Trophoblast cell (in vitro differentiated cells and primary cell): ENCODE data around the gene NUP210.

Source experiments
- DNase-seq, 2 donors: peaks; one replicate each; pipeline ENCODE4 v3.0.0-alpha.2; 2016
- H2AFZ ChIP-seq: 2 replicates; pipeline ENCODE4 v1.6.1; 2013; ENCODE audit warnings: low read length, moderate library complexity, mild to moderate bottlenecking; ENCODE audit not compliant: insufficient read depth, poor library complexity
- H2AK5ac ChIP-seq: 2 replicates; pipeline ENCODE4 v1.6.1; 2013; ENCODE audit warnings: mild to moderate bottlenecking, low read length
- H2BK120ac ChIP-seq: 2 replicates; pipeline ENCODE4 v1.6.1; 2013; ENCODE audit warnings: low read length, mild to moderate bottlenecking, moderate library complexity; ENCODE audit not compliant: insufficient read depth, poor library complexity
- H2BK12ac ChIP-seq: 2 replicates; pipeline ENCODE4 v1.6.1; 2013; ENCODE audit warnings: mild to moderate bottlenecking, low read length, moderate library complexity
- H2BK5ac ChIP-seq: 2 replicates; pipeline ENCODE4 v1.6.1; 2013; ENCODE audit warnings: low read length, low read depth, moderate library complexity, mild to moderate bottlenecking; ENCODE audit not compliant: poor library complexity
- H3K14ac ChIP-seq: 2 replicates; pipeline ENCODE4 v1.6.1; 2013; ENCODE audit warnings: mild to moderate bottlenecking, low read length
- H3K18ac ChIP-seq: 2 replicates; pipeline ENCODE4 v1.6.1; 2013; ENCODE audit warnings: mild to moderate bottlenecking, low read length
- H3K23ac ChIP-seq: 2 replicates; pipeline ENCODE4 v1.6.1; 2013; ENCODE audit warnings: low read length
- H3K27ac ChIP-seq: 2 replicates; pipeline ENCODE4 v1.5.1; 2013; ENCODE audit warnings: low read depth, mild to moderate bottlenecking, inconsistent platforms, low read length, moderate library complexity
- H3K27me3 ChIP-seq: 2 replicates; pipeline ENCODE4 v1.6.1; 2013; ENCODE audit warnings: inconsistent platforms, mild to moderate bottlenecking, low read length, moderate library complexity; ENCODE audit not compliant: insufficient read depth
- H3K36me3 ChIP-seq, 2 experiments: 1 replicate in 1 of 2; 2 replicates in 1 of 2; pipeline ENCODE4 v1.6.1; 2013; ENCODE audit warnings: low read length in 2 of 2, mild to moderate bottlenecking in 2 of 2, moderate library complexity in 1 of 2; ENCODE audit not compliant: insufficient read depth in 2 of 2, control insufficient read depth in 1 of 2
- H3K4ac ChIP-seq: 2 replicates; pipeline ENCODE4 v1.6.1; 2013; ENCODE audit warnings: low read depth, mild to moderate bottlenecking, low read length, moderate library complexity
- H3K4me1 ChIP-seq, 2 experiments: 1 replicate in 1 of 2; 2 replicates in 1 of 2; pipeline ENCODE4 v1.6.1; 2013; ENCODE audit warnings: low read length in 2 of 2, mild to moderate bottlenecking in 2 of 2, moderate library complexity in 1 of 2; ENCODE audit not compliant: insufficient read depth in 2 of 2, control insufficient read depth in 1 of 2
- H3K4me2 ChIP-seq: 2 replicates; pipeline ENCODE4 v1.6.1; 2013; ENCODE audit warnings: inconsistent platforms, mild to moderate bottlenecking, low read length, moderate library complexity
- H3K4me3 ChIP-seq: 2 replicates; pipeline ENCODE4 v1.5.1; 2013; ENCODE audit warnings: mild to moderate bottlenecking, low read depth, low read length, inconsistent platforms
- H3K79me1 ChIP-seq: one replicate; pipeline ENCODE4 v1.6.1; 2013; ENCODE audit warnings: low read length
- H3K79me2 ChIP-seq: 2 replicates; pipeline ENCODE4 v1.6.1; 2013; ENCODE audit warnings: low read length, mild to moderate bottlenecking; ENCODE audit not compliant: control insufficient read depth, insufficient read depth, poor library complexity
- H3K9ac ChIP-seq: 2 replicates; pipeline ENCODE4 v1.6.1; 2013; ENCODE audit warnings: mild to moderate bottlenecking, low read length
- H3K9me3 ChIP-seq: 2 replicates; pipeline ENCODE4 v1.6.1; 2013; ENCODE audit warnings: low read depth, mild to moderate bottlenecking, control low read depth, inconsistent platforms, low read length; ENCODE audit not compliant: insufficient read depth
- H4K12ac ChIP-seq: 2 replicates; pipeline ENCODE4 v1.6.1; 2013; ENCODE audit warnings: low read depth, mild to moderate bottlenecking, low read length, moderate library complexity
- H4K8ac ChIP-seq: 2 replicates; pipeline ENCODE4 v1.6.1; 2013; ENCODE audit warnings: low read depth, mild to moderate bottlenecking, low read length, moderate library complexity
- H4K91ac ChIP-seq: one replicate; pipeline ENCODE4 v1.6.1; 2013; ENCODE audit warnings: low read depth, mild to moderate bottlenecking, low read length, moderate library complexity
- WGBS: extraction: QIAGEN DNeasy Blood & Tissue Kit; methylation state at CpG from one replicate; pipeline ENCODE4 v1.1.7; 2013; ENCODE audit warnings: missing lambda C conversion rate; ENCODE audit not compliant: insufficient read length, insufficient coverage; ENCODE audit errors: extremely low coverage; 5-methylcytosine and 5-hydroxymethylcytosine counted together

The NUP210 gene

DNA sequence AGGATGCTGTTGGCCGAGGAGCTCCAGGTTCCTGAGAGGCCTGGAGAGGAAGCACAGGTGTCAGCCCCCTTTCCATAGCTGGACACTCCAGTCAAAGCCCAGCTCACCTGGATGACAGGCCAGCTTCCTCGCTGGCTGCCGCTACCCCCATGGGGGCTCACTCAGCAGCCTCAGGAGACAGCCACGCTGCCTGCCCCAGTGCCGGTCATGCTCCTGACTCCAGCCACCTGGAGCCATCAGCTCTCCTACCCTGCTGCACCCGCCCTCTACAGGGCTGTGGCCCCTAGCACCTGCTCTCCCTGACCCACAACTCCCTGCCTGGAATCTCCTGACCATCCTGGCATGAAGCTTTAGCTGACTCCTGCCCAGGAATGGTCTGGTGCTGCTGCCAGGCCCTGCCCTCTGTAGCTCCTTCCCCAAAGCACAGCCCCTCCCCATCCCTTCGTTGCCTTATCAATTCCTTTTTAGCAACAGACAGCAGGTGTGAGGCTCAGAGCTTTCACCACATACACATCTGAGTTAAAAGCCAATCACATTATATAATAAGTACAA is 94.2 kb downstream of the NUP210 start:
- Histone ChIP-seq H3K14ac (no peak overlapping the region), H3K23ac (no peak overlapping the region), H3K18ac (no peak overlapping the region), H4K12ac (no peak overlapping the region), H2AK5ac (no peak overlapping the region), H3K9me3 (no peaks in the 10 kb centered on the region), H3K79me2 (no peaks in the 10 kb centered on the region), H3K27me3 (no peaks in the 10 kb centered on the region), H2BK5ac (no peak overlapping the region), H2BK120ac (no peak overlapping the region), H2BK12ac (no peak overlapping the region), H3K4me2 (no peak overlapping the region), H4K8ac (no peak overlapping the region), H3K79me1 (no peaks in the 10 kb centered on the region), H3K4me1 (no peaks in the 10 kb centered on the region), H4K91ac (no peak overlapping the region), H3K4ac (no peak overlapping the region), H2AFZ (no peak overlapping the region), H3K4me3 (no peak overlapping the region), H3K9ac (no peak overlapping the region), H3K27ac (no peak overlapping the region), H3K36me3 (peaks cover 3 to 6% of the 10 kb centered on the region in 2 experiments)
- WGBS, result no CpG with 5 or more reads among the region's 7 CpGs
- peak in 1 of 2 donors; percentile 5 for DNase-seq

DNA sequence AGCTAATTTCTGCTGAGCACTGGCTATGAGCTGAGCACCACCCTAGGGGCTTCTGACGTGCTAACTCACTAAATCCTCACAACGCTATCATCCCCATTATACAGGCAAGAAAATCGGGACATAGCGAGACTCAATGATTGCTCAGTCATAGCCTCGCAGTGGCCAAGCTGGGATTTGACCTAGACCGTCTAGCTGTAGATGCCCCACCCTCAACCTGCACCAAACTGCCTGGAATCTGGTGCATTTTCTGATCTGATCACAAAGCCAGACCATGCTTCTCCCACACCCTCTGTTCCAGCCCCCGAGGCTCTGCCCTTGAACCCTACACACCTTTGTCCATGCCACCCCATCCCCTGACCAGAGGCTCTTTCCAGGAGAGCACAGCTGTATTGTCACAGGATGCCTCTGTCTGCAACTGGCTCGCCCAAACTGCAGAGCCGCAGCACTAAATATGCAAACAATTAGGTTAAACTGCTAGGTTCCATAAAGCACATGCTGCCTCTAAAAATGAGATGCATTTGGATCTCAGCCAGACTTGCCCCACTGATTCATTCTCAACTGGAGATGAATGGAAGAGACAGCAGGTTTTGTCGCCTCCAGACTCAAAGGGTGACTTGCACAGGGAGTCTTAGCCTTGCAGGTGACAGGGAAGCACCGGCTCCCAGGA is 95.2 kb downstream of the NUP210 start:
- no peak for DNase-seq
- Histone ChIP-seq H3K14ac (no peak overlapping the region), H3K4me3 (no peak overlapping the region), H2AK5ac (no peak overlapping the region), H3K4ac (no peak overlapping the region), H3K18ac (no peak overlapping the region), H3K79me2 (no peaks in the 10 kb centered on the region), H3K9me3 (no peaks in the 10 kb centered on the region), H2BK5ac (no peak overlapping the region), H4K91ac (no peak overlapping the region), H3K9ac (no peak overlapping the region), H3K27me3 (no peaks in the 10 kb centered on the region), H2BK12ac (no peak overlapping the region), H3K27ac (no peak overlapping the region), H3K36me3 (peaks cover 3 to 6% of the 10 kb centered on the region in 2 experiments), H3K79me1 (no peaks in the 10 kb centered on the region), H4K8ac (no peak overlapping the region), H3K23ac (no peak overlapping the region), H3K4me2 (no peak overlapping the region), H2BK120ac (no peak overlapping the region), H4K12ac (no peak overlapping the region), H2AFZ (no peak overlapping the region), H3K4me1 (no peaks in the 10 kb centered on the region)
- no CpG with 5 or more reads among the region's 11 CpGs for WGBS

DNA sequence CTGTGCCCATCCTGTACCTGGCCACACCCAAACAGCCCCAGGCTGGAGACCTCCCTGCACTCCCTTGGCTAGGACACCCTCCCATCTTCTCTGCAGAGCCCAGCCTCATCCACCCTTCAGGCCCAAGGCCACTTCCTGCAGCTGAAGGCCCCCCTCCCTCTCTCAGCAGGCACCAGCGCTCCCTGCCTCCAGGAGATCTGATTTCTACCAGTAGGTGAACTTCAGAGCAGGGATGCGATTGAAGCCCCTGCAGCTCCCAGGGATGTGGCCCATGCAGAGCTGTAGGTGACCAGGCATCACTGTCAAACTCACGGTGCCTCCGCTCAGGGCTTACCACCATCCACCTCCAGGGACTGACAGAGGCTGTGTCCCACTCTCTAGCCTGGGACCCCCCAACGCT is 96.3 kb downstream of the NUP210 start:
- no peak for DNase-seq
- Histone ChIP-seq H3K36me3 (peaks cover 2 to 8% of the 10 kb centered on the region in 2 experiments), H4K91ac (no peak overlapping the region), H3K27me3 (no peaks in the 10 kb centered on the region), H3K4me1 (no peaks in the 10 kb centered on the region), H3K23ac (no peak overlapping the region), H2BK5ac (no peak overlapping the region), H3K27ac (no peak overlapping the region), H3K4me2 (no peak overlapping the region), H3K14ac (no peak overlapping the region), H3K9me3 (no peaks in the 10 kb centered on the region), H4K8ac (no peak overlapping the region), H3K4ac (no peak overlapping the region), H2BK12ac (no peak overlapping the region), H3K79me2 (no peaks in the 10 kb centered on the region), H2AK5ac (no peak overlapping the region), H3K18ac (no peak overlapping the region), H3K9ac (no peak overlapping the region), H2BK120ac (no peak overlapping the region), H2AFZ (no peak overlapping the region), H3K79me1 (no peaks in the 10 kb centered on the region), H3K4me3 (no peak overlapping the region), H4K12ac (no peak overlapping the region)
- no CpG with 5 or more reads among the region's 5 CpGs for WGBS

DNA sequence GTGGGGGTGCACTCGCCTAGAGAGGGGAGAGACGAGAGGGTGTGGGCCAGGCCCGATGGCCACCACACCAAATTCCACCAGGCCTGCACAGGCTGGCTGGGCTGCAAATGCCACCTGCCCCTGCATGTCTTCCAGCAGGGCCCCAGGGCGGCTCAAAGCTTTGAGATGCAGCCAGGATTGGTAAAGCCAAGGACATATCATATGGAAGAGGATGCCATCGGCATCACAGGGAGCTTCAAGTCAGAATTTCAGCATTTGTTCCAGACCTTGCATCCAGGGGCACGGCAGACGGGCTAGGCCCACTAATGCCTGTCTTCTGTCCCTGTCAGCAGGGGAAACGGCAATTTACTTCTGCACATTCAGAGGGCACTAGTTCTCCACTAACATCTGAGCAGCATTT is 97.8 kb downstream of the NUP210 start:
- H3K4me2 ChIP-seq, result no peak overlapping the region
- no peak overlapping the region for H2BK120ac ChIP-seq
- H2BK12ac ChIP-seq, result no peak overlapping the region
- H3K27ac ChIP-seq, result no peak overlapping the region
- peaks cover under 1 to 8% of the 10 kb centered on the region in 2 experiments for H3K36me3 ChIP-seq
- H3K4me3 ChIP-seq, result no peak overlapping the region
- no peak overlapping the region for H2AK5ac ChIP-seq
- no peak overlapping the region for H3K23ac ChIP-seq
- H3K79me2 ChIP-seq, result no peaks in the 10 kb centered on the region
- H3K4me1 ChIP-seq, result no peaks in the 10 kb centered on the region
- H2AFZ ChIP-seq, result no peak overlapping the region
- no peak overlapping the region for H3K4ac ChIP-seq
- no peak overlapping the region for H3K18ac ChIP-seq
- H3K14ac ChIP-seq, result no peak overlapping the region
- no peak overlapping the region for H4K8ac ChIP-seq
- H3K9ac ChIP-seq, result no peak overlapping the region
- no CpG with 5 or more reads among the region's 8 CpGs for WGBS
- no peak overlapping the region for H2BK5ac ChIP-seq
- H3K27me3 ChIP-seq, result no peaks in the 10 kb centered on the region
- no peak overlapping the region for H4K12ac ChIP-seq
- H3K9me3 ChIP-seq, result no peaks in the 10 kb centered on the region
- no peaks in the 10 kb centered on the region for H3K79me1 ChIP-seq
- no peak for DNase-seq
- no peak overlapping the region for H4K91ac ChIP-seq
